NK-92 treated with Interleukin-12 subunit alpha and Interleukin-12 subunit beta, amount 100 ng/mL, for 24 hours (cell line): ENCODE results near the gene ANKRD55.
"Not testable (repeated sequence)": the region's sequence is repeated elsewhere in the genome, so short reads cannot be mapped to it uniquely, and the experiment has no call there.

Source experiments
- DNase-seq: peaks from one replicate; lab custom pipeline; 2025; lab: John Stamatoyannopoulos, UW

The ANKRD55 gene

DNA sequence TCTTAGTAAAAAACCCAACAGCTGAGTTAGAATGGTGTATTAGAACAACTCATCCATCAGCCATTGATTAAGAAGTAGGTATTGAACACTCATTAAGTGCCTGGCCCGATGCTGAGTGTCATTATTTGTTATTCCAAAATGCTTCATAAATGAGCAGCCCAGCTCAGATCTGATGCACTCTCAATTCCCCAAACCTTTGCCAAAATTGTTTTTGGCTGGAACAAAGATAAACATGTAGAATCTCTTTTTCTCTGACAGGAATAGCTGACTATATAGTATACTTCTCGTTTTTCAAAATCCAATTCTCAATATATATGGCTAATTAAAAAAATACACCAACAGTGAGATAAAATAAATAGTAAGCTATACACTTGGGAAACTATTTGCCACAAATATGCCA lies 20.0 kb upstream of the ANKRD55 start:
- DNase-seq = no peak

DNA sequence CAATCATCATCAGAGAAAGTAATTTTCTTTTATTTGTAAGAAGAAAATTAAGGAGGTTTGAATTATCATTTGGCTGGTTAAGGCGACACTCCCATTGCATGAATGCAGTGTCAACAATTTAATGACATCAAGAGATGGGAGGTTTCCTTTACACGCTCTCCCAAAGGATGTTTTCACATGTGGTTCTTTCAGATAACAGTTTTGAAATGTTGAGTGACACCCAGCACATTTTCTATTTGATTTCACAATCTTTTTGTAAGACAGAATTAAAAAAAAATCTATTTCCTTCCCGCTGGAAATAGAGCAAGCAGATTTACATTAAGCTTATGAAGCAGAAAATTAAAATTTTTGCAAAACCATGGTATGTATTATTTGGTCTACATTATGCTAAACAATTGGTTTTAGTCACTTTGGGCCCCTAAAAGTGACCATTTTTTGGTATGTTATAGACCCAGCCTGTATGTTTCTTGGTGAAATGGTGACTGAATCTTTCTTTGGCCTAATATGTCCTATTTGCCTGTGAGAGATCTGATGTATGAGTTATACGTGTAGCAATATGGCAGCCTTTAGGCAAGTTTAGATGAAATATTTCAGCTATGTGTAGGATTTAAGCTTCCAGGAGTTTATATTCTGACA lies 18.9 kb upstream of the ANKRD55 start:
- DNase-seq = no peak

DNA sequence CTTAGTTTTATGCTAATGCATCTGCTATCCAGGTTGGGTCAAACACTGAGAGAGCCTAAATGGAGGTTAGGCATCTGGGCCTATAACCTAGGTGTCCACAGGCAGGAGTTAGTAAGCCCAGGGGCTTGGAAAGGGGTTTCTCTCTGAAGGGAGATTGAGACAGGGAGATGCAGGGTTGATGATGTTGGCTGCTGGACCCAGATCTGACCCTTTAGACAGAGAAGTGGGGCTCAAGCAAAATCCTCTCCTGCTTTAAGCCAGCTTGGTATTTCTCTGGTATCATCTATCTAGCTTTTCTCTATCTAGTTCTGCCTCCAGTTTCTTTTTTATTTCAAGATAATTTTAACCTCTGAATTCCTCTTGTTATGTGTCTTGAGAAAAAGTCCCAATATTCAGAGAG lies 18.3 kb upstream of the ANKRD55 start:
- DNase-seq = no peak

DNA sequence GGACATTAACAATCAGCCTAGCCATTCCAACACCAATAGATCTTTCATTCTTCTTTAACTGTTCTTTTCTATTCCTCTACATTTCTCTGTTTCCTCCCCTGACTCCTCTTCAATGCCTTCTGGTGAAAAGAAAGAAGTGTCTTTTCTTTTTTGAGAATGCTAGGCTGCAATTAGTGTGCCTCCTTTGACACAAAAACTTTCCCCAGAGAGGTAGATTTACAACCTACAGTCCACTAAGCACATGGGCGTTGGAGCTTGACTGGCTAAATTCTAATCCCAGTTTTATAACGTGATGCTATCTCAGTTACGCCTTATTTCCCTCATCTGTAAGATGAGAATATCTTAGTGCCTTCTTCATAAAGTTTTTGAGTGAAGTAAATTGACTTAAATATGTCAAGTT lies 16.9 kb upstream of the ANKRD55 start:
- DNase-seq = no peak

DNA sequence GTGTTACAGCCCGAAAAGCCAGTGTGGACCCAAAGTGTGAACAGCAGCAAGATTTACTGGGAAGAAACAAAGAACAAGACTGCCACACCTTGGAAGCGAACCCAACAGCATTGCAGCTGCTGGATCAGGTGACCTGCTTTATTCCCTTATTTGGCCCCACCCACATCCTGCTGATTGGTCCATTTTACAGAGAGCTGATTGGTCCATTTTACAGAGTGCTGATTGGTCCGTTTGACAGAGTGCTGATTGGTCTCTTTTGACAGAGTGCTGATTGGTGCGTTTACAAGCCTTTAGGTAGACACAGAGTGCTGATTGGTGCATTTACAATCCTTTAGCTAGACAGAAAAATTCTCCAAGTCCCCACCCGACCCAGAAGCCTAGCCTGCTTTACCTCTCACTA lies 16.0 kb upstream of the ANKRD55 start:
- DNase-seq = not testable (repeated sequence)

DNA sequence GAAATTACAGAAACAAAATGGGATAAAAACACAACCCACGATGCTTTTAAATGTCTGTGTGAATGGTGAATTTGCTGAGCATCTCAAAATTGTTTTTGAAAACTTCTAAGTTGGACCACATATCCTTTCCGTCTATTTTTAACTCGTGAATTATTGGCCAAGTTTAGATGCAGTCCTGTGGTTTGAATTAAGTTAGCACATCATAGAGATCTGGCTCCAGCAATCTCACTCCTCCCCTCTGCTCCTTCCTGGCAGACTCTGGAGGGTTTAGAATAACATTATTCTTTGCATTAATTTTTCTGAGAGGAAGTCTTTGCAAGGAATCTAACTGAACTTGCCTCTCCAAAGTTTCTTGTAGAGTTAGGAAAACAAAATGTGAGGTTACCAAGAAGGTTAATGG lies 14.5 kb upstream of the ANKRD55 start:
- DNase-seq = no peak

DNA sequence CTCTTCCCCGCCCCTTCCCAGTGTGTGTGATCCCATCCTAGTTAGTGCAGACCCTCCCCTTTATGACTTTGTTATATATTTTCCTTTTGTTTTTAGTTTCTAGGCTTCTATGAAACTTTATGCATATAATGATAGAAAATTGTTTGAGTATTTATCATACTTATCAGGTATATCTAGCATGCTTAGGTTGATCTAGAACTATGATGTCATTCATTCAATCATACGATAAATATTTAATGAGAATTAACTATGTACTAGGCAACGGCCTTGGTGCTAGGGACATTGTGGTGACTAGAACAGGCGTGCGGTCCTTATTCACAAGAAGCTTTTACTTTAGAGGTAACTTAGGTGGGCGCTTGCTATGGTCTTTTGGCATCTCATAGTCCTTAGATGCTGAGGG lies 13.6 kb upstream of the ANKRD55 start:
- no peak for DNase-seq

DNA sequence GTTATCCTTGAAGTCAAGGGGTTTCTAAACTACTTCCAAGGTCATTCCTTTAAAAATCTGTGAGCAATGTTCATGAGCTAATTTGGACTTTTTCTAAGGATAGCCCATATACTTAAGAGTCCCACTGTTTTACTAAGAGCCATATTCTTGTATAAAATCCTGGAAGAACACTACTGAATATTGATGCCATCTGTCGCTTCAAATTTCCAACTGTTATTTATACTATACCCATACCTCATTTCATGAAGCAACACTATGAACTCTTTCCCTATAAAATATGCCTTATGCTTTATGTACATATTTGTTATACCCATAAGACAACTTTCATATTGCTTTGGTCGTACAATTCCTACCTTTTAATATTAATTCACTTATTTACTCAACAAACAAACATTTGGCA lies 12.4 kb upstream of the ANKRD55 start:
- no peak for DNase-seq

DNA sequence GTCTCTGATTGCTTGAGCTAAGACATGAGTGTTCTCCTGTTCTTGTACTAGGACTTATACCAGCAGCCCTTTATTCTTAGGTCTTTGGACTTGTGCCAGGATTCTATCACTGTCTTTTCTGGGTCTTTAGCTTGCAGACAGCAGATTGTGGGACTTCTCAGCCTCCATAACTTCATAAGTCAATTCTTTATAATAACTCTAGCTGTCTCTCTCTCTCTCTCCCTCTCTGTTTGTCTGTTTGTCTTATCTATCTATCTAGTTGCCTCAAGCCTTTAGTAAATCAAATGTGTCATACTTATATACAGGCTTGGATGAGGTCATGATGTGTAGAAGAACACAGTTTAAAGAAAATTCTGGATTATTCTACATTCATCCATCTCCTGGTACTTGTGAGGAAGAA lies 11.5 kb upstream of the ANKRD55 start:
- no peak for DNase-seq

DNA sequence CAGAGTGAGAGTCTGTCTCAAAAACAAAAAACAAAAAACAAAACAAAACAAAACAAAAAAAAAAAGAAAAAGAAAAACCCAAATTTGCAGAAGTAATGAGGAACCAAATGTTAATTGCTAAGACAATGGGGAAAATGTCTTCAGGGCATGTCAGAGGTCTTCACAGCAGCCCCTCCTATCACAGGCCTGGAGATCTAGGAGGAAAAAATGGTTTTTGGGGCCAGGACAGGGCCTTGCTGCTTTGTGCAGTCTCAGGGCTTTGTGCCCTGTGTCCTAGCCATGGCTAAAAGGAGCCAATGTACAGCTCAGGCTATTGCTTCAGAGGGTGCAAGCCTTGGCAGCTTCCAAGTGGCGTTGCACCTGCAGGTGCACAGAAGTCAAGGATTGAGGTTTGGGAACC lies 9.1 kb upstream of the ANKRD55 start:
- DNase-seq = not testable (repeated sequence)

DNA sequence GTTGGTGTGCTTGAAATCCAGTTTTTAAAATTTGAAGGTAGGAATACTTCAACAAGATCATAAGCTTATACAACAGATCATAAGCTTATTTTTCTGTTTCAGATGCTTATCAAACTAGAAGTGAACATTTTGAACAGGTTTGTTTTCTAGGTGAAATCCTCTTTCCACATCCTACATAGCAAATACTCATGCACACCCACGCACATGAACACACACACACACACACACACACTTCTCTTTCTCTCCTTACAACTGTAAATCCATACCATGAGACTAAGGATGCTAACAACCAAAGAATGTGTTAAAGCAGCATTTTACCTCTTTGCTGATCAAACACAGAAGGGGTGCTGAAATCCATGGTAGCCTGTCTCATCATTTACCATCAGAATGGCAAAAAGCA lies 592 bp downstream of the ANKRD55 start:
- no peak for DNase-seq

DNA sequence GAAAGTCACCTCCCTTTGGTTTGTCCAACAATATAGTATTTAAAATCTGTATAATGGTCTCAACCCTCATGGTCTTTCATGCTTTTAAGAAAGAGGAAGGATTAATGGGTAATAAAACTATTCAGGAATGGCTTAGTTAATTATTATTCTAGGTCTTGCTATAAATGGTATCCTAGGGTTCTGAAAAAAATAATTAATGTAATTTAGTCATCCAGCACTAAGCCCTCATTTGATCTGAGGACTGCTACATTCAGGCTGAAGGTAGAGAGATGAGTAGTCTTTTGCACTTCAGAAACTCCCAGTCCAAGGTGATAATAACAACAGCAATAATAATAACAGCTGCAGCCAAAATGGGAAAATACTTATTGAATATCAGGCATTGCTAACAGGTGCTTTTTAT lies 2.6 kb downstream of the ANKRD55 start:
- no peak for DNase-seq

DNA sequence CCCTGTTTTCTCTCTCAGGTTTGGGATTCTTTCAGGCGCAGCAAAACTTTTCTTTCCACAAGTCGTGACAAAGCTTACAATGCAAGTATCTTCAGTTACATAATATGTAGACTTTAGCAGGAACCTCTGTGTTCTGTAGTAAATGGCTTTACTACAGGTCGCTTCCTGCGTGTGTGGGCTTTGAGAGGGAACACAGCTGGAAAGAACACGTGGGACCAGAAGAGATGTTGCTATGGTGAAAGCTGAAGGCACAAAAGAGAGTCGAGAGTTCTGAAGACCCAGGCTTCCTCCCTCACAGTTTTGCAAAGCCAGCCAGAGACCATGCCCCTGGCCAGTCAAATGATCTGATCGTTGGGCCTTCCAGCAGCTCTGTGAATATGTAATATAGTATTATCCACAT lies 4.0 kb downstream of the ANKRD55 start:
- DNase-seq = no peak

DNA sequence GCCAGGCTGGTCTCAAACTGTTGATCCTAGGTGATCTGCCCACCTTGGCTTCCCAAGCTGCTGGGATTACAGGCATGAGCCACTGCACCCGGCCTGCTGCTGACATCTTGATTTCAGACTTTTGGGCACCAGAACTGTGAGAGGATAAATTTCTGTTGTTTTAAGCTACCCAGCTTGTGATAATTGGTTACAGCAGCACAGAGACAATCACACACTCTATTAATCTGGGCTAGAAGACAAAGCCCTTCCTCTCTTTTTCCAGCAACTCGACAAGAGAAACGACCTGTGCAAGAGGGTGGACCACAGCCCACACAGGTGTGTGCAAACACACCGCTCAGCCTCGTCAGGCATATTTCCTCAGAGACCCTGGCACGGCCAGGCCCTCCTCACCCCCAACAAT lies 4.5 kb downstream of the ANKRD55 start:
- DNase-seq = no peak

DNA sequence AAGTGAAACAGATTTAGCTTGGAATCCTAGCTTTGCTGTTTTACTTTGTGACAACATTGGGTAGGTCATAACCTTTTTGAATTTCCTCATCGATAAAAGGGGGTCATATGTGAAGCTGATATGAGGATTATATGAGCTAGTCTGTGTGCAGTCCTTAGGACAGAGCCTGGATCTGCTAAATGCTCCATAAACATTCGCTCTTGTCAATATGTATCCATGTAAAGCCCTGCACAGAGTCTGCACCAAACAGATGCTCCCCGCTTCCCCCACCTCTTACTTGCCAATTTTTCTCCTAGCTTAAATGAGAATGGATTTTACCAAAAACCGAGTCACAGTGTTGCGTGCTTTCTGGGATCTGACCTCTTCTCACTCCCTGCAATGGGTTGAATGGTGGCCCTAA lies 5.4 kb downstream of the ANKRD55 start:
- no peak for DNase-seq

DNA sequence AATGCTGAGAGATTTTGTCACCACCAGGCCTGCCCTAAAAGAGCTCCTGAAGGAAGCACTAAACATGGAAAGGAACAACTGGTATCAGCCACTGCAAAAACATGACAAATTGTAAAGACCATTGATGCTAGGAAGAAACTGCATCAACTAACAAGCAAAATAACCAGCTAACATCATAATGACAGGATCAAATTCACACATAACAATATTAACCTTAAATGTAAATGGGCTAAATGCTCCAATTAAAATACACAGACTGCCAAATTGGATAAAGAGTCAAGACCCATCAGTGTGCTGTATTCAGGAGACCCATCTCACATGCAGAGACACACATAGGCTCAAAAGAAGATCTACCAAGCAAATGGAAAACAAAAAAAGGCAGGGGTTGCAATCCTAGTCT lies 9.8 kb downstream of the ANKRD55 start:
- not testable (repeated sequence) for DNase-seq

DNA sequence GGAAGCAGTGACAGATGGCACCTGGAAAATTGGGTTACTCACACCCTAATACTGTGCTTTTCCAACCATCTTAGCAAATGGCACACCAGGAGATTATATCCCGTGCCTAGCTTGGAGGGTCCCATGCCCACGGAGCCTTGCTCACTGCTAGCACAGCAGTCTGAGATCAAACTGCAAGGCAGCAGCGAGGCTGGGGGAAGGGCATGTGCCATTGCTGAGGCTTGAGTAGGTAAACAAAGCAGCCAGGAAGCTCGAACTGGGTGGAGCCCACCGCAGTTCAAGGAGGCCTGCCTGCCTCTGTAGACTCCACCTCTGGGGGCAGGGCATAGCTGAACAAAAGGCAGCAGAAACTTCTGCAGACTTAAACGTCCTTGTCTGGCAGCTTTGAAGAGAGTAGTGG lies 11.5 kb downstream of the ANKRD55 start:
- DNase-seq = not testable (repeated sequence)

DNA sequence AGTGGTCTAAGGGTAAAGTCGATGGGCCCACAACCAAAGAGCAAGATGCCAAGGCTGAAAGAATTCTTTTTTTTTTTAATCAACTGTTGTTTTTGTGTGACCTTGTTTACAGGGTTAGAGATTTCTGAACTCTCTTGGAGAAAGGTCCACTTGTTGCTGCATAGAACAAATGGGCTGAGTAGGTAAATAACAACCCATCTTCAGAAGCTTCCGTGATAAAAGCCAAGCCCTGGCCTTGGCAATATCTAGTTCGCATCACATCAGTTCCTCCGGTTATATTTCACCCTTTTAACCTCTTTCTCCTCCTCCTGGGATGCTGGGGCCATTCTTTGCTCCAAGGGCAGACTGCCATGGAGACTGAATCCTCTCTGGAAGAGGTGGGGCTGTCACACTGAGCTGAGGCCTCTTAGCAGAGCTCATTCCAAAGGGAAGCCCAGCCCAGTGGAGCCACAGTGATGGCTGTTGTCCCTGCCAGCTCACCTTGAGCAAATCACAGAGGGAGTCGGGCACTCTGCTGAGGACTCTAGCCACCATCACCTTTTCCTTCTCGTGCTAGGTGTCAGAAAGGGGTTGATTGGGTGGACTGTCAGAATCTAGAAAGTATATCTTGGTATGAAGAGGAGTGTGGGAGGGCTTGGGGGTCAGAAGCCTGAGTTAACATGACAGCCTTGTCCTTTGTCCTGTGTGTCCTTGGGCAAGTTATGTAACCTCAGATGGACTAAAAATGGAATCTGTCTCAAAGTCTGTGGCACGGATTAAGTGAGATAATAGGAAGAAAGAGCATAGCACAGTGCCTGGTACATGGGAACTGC lies 17.9 kb downstream of the ANKRD55 start:
- no peak for DNase-seq

DNA sequence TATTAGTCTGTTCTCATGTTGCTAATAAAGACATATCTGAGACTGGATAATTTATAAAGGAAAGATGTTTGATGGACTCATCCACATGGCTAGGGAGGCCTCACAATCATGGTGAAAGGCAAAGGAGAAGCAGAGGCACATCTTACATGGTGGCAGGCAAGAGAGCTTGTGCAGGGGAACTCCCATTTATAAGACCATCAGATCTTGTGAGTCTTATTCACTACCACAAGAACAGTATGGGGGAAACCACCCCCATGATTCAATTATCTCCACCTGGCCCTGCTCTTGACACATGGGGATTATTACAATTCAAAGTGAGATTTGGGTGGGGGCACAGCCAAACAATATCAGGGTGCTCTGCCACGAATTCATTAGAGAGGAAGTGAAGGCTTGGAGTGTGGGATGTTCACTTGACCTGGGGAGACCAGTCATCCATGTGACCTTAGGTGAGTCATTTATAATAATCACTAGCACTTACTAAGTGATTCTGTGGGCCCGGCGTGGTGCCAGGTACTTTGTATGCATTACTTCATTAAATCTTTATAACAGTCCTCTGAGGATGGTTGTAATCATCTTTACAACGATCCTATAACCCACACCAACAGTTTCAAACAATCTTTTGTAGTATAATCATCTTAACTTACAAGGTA lies 19.1 kb downstream of the ANKRD55 start:
- not testable (repeated sequence) for DNase-seq

DNA sequence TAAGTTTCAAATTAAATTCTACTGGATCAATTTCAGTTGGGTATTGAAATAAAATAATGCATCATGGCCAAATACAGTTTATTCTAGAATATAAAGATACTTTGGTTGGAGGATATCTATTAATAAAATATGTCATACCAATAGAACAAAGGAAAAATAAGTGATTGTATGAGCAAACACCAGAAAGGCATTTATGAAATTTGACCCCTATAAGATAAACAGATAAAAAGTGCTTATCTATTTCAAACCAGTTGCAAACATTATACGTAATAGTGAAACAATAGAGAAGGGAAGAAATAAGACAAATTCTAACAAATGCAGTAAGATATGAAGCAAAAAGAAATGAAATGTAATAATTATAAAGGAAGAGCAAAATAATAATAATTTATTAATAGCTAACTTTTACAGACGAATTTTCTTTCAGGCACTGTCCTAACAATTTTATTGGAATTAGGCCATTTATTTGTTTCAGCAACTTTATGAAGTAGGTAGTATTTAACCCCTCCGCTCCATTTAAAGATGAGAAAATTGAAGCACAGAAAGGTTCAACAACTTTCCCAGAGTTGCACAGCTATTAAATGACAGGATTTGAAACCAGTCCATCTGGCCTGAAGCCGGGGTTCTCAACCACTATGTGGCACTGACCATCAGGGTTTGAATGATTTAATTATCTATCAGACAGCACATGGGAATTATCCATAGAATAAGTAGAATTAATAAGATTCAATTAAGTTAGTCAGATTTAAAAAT lies 20.8 kb downstream of the ANKRD55 start:
- no peak for DNase-seq

DNA sequence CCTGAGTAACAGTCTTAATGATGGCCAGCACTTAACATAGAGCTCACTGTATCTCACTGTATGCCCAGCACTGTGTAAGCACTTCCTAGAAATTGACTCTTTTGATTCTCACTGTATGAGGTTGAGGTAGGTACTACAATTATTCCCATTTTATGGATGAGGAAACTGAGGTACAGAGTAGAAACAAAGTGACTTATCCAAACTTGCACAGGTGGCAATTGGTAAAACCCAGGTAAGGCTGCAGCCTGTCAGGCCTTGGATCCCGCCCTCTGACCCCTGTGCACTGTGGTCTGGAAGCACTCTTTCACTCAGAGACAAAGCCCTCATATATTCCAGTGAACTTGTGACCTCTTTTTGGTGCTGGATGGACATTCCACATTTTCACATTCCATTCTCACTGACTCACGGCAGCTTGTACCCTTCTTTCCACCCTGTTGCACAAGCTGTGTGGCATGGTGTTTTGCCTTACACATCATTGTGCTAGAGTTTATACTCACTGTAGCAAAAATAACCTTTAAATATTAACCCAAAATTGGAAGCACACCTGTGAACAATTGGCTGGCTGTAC lies 21.7 kb downstream of the ANKRD55 start:
- no peak for DNase-seq

DNA sequence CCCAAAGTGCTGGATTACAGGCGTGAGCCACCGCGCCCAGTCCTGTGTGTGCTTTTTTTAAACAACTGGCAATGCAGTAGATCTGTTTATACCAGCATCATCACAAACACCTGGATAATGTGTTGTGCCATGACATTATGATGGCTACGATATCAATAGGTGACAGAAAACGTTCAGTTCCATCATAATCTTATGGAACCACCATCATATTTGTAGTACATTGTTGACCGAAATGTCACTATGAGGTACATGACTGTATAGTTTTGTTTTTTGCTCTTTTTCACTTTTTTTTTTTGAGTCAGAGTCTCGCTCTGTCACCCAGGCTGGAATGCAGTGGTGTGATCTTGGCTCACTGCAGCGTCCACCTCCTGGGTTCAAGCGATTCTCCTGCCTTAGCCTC lies 24.4 kb downstream of the ANKRD55 start:
- DNase-seq = no peak
